IgD-negative memory B cell (primary cell): ENCODE data around the gene NHLRC4. TPM values are rescaled to one million over a fixed set of nuclear protein-coding genes. Genes with fewer than 3 reads are reported as not detected.

Experiments
- H3K27ac Mint-ChIP-seq, 3 donors: one replicate each; pipeline ENCODE4 v1.8.0; 2020 to 2022; ENCODE audit warnings: mild to moderate bottlenecking in 3 of 3, mixed read lengths in 3 of 3, moderate library complexity in 1 of 3
- H3K27me3 Mint-ChIP-seq: one replicate; pipeline ENCODE4 v1.8.0; 2021; ENCODE audit warnings: mixed read lengths
- H3K36me3 Mint-ChIP-seq: one replicate; pipeline ENCODE4 v1.8.0; 2020; ENCODE audit warnings: mild to moderate bottlenecking, mixed read lengths
- H3K4me1 Mint-ChIP-seq, 3 donors: one replicate each; pipeline ENCODE4 v1.8.0; 2020 to 2022; ENCODE audit warnings: mixed read lengths in 3 of 3, mild to moderate bottlenecking in 1 of 3
- H3K4me3 Mint-ChIP-seq, 4 donors: one replicate each; pipeline ENCODE4 v1.8.0; 2020 to 2022; ENCODE audit warnings: mild to moderate bottlenecking in 4 of 4, mixed read lengths in 4 of 4, moderate library complexity in 3 of 4
- H3K9me3 Mint-ChIP-seq, 3 donors: one replicate each; pipeline ENCODE4 v1.8.0; 2020 to 2021; ENCODE audit warnings: mixed read lengths in 3 of 3, mild to moderate bottlenecking in 1 of 3
- polyA plus RNA-seq: library from polyadenylated mRNA; unstranded; fragments of 300-500 nt; fragmentation: Illumina TruSeq; gene quantifications from one replicate; pipeline ENCODE4 v1.2.3, GENCODE V29; 2021

The NHLRC4 gene
- polyA plus RNA-seq, 1 donor from 2014 or later, result 4.5 TPM

GRCh38 chr16:577796-578195 lies 11.0 kb downstream of the NHLRC4 start:
- H3K27ac Mint-ChIP-seq, result no peak overlapping the region
- no peak overlapping the region for H3K4me3 Mint-ChIP-seq
- H3K9me3 Mint-ChIP-seq, result no peaks in the 10 kb centered on the region
- H3K27me3 Mint-ChIP-seq, result no peaks in the 10 kb centered on the region
- H3K36me3 Mint-ChIP-seq, result no peaks in the 10 kb centered on the region
- peaks cover 0 to 3% (median 0%) of the 10 kb centered on the region in 3 donors for H3K4me1 Mint-ChIP-seq

- H3K27ac Mint-ChIP-seq, result no peak overlapping the region
- no peaks in the 10 kb centered on the region for H3K27me3 Mint-ChIP-seq
- no peaks in the 10 kb centered on the region for H3K36me3 Mint-ChIP-seq
- peaks cover 0 to 3% (median 0%) of the 10 kb centered on the region in 3 donors for H3K4me1 Mint-ChIP-seq
- H3K4me3 Mint-ChIP-seq, result peak overlapping the region in 1 of 4 donors; percentile 27
- H3K9me3 Mint-ChIP-seq, result no peaks in the 10 kb centered on the region
These were observed 11.5 kb downstream of the NHLRC4 start for GRCh38 chr16:578232-578869.

- H3K9me3 Mint-ChIP-seq, result no peaks in the 10 kb centered on the region
- H3K4me1 Mint-ChIP-seq, result peaks cover 0 to 3% (median 0%) of the 10 kb centered on the region in 3 donors
- H3K4me3 Mint-ChIP-seq, result peak overlapping the region in 2 of 4 donors; percentile 30 to 45
- H3K36me3 Mint-ChIP-seq, result no peaks in the 10 kb centered on the region
- H3K27me3 Mint-ChIP-seq, result no peaks in the 10 kb centered on the region
- peak overlapping the region in 1 of 3 donors; percentile 25 for H3K27ac Mint-ChIP-seq
These were observed 12.1 kb downstream of the NHLRC4 start for GRCh38 chr16:578870-579405.

GRCh38 chr16:580141-580945 lies 13.5 kb downstream of the NHLRC4 start:
- Mint-ChIP-seq H3K4me1 (peaks cover 0 to 3% (median 0%) of the 10 kb centered on the region in 3 donors), H3K4me3 (no peak overlapping the region), H3K27me3 (no peaks in the 10 kb centered on the region), H3K36me3 (no peaks in the 10 kb centered on the region), H3K27ac (no peak overlapping the region), H3K9me3 (no peaks in the 10 kb centered on the region)

GRCh38 chr16:580946-581498 lies 14.2 kb downstream of the NHLRC4 start:
- Mint-ChIP-seq H3K27me3 (no peaks in the 10 kb centered on the region), H3K27ac (no peak overlapping the region), H3K4me3 (no peak overlapping the region), H3K36me3 (no peaks in the 10 kb centered on the region), H3K9me3 (no peaks in the 10 kb centered on the region), H3K4me1 (peaks cover 0 to 3% (median 0%) of the 10 kb centered on the region in 3 donors)

GRCh38 chr16:582218-582613 lies 15.4 kb downstream of the NHLRC4 start:
- no peak overlapping the region for H3K27ac Mint-ChIP-seq
- no peak overlapping the region for H3K4me3 Mint-ChIP-seq
- no peaks in the 10 kb centered on the region for H3K36me3 Mint-ChIP-seq
- peaks cover 0 to 3% (median 0%) of the 10 kb centered on the region in 3 donors for H3K4me1 Mint-ChIP-seq
- no peaks in the 10 kb centered on the region for H3K9me3 Mint-ChIP-seq
- H3K27me3 Mint-ChIP-seq, result no peaks in the 10 kb centered on the region

GRCh38 chr16:582614-583331 lies 16.0 kb downstream of the NHLRC4 start:
- H3K27me3 Mint-ChIP-seq, result no peaks in the 10 kb centered on the region
- H3K4me3 Mint-ChIP-seq, result peak overlapping the region in 1 of 4 donors; percentile 32
- H3K27ac Mint-ChIP-seq, result no peak overlapping the region
- H3K36me3 Mint-ChIP-seq, result no peaks in the 10 kb centered on the region
- H3K4me1 Mint-ChIP-seq, result peaks cover 0 to 3% (median 3%) of the 10 kb centered on the region in 3 donors
- H3K9me3 Mint-ChIP-seq, result no peaks in the 10 kb centered on the region

GRCh38 chr16:583470-583814 lies 16.6 kb downstream of the NHLRC4 start:
- Mint-ChIP-seq H3K4me3 (no peak overlapping the region), H3K36me3 (no peaks in the 10 kb centered on the region)

GRCh38 chr16:583815-584591 lies 17.2 kb downstream of the NHLRC4 start:
- H3K36me3 Mint-ChIP-seq, result no peaks in the 10 kb centered on the region
- no peaks in the 10 kb centered on the region for H3K27me3 Mint-ChIP-seq
- peaks cover 0 to 6% (median 3%) of the 10 kb centered on the region in 3 donors for H3K4me1 Mint-ChIP-seq
- no peak overlapping the region for H3K4me3 Mint-ChIP-seq
- H3K27ac Mint-ChIP-seq, result no peak overlapping the region
- no peaks in the 10 kb centered on the region for H3K9me3 Mint-ChIP-seq

More at GRCh38 chr16:583470-583814, 16.6 kb downstream of the NHLRC4 start:
- no peak overlapping the region for H3K27ac Mint-ChIP-seq
- H3K27me3 Mint-ChIP-seq, result no peaks in the 10 kb centered on the region
- H3K9me3 Mint-ChIP-seq, result no peaks in the 10 kb centered on the region
- peaks cover 0 to 5% (median 3%) of the 10 kb centered on the region in 3 donors for H3K4me1 Mint-ChIP-seq

- Mint-ChIP-seq H3K27ac (peak overlapping the region in 2 of 3 donors; percentile 48 to 86), H3K27me3 (no peaks in the 10 kb centered on the region), H3K36me3 (no peaks in the 10 kb centered on the region), H3K4me3 (peak overlapping the region in 1 of 4 donors; percentile 17), H3K9me3 (no peaks in the 10 kb centered on the region), H3K4me1 (peaks cover 0 to 4% (median 3%) of the 10 kb centered on the region in 3 donors)
These were observed 18.5 kb downstream of the NHLRC4 start for GRCh38 chr16:585351-585750.

- Mint-ChIP-seq H3K4me3 (peak overlapping the region in 2 of 4 donors; percentile 17 to 43), H3K36me3 (no peaks in the 10 kb centered on the region), H3K27me3 (no peaks in the 10 kb centered on the region), H3K9me3 (no peaks in the 10 kb centered on the region), H3K4me1 (peaks cover 0 to 9% (median 9%) of the 10 kb centered on the region in 3 donors), H3K27ac (peak overlapping the region in 2 of 3 donors; percentile 48 to 86)
These were observed 19.3 kb downstream of the NHLRC4 start for GRCh38 chr16:586047-586644.

GRCh38 chr16:586645-587590 lies 20.1 kb downstream of the NHLRC4 start:
- Mint-ChIP-seq H3K4me3 (peak overlapping the region; percentile 63 to 98 (median 84)), H3K27ac (peak overlapping the region in 2 of 3 donors; percentile 72 to 90), H3K9me3 (no peaks in the 10 kb centered on the region), H3K4me1 (peaks cover 0 to 13% (median 11%) of the 10 kb centered on the region in 3 donors), H3K36me3 (no peaks in the 10 kb centered on the region), H3K27me3 (no peaks in the 10 kb centered on the region)

- Mint-ChIP-seq H3K4me3 (peak overlapping the region; percentile 88 to 98 (median 95)), H3K27ac (peak overlapping the region; percentile 90 to 98 (median 97)), H3K9me3 (no peaks in the 10 kb centered on the region), H3K36me3 (no peaks in the 10 kb centered on the region), H3K4me1 (peaks cover 4 to 23% (median 14%) of the 10 kb centered on the region in 3 donors), H3K27me3 (no peaks in the 10 kb centered on the region)
These were observed 21.8 kb downstream of the NHLRC4 start for GRCh38 chr16:588639-588888.
